ENCODE measurements around the gene XPO5. TPM values are rescaled to one million over a fixed set of nuclear protein-coding genes. Genes with fewer than 3 reads are reported as not detected.

Gene XPO5
- total RNA-seq, 2 donors from 2014 or later = 70.8 to 74.3 TPM

- Mint-ChIP-seq H3K27ac (peak overlapping the region; percentile 91), H3K27me3 (ENCODE audit: insufficient read depth) (no peaks in the 10 kb centered on the region), H3K36me3 (ENCODE audit: low read depth) (peaks cover 9% of the 10 kb centered on the region), H3K4me3 (peak overlapping the region; percentile 83), H3K9me3 (no peaks in the 10 kb centered on the region), H3K4me1 (peaks cover 24% of the 10 kb centered on the region)
- peaks cover 11% of the 10 kb centered on the region for H3K36me3 ChIP-seq (ENCODE audit: control insufficient read depth, insufficient read depth, low read length)
- no peak for TF ChIP-seq CTCF (conservative IDR thresholded peaks at IDR 0.05)
- H3K4me1 ChIP-seq (ENCODE audit: control insufficient read depth, insufficient read depth, low read length) = peaks cover 5% of the 10 kb centered on the region
- no peak overlapping the region for H3K27ac ChIP-seq (ENCODE audit: low read depth, low read length)
- H3K27me3 ChIP-seq (ENCODE audit: control insufficient read depth, insufficient read depth, low read length, poor library complexity, severe bottlenecking) = no peaks in the 10 kb centered on the region
- peak; percentile 17 for DNase-seq
- WGBS, 2 experiments (ENCODE audit: insufficient coverage in 1 of 2, insufficient read length in 1 of 2) = 77 to 86% methylated on average over 2 of the region's 2 CpGs
- H3K9ac ChIP-seq (ENCODE audit: extremely low read depth, low read length, poor library complexity, severe bottlenecking) = no peak overlapping the region
- no peaks in the 10 kb centered on the region for H3K9me3 ChIP-seq (ENCODE audit: control insufficient read depth, low read length)
- H3K4me3 ChIP-seq (ENCODE audit: low read length) = peak overlapping the region; percentile 88
These were observed 99.1 kb downstream of the XPO5 start for GRCh38 chr6:43476746-43477145.

GRCh38 chr6:43475516-43475915 is 100.3 kb downstream of the XPO5 start:
- Histone ChIP-seq H3K4me1 (ENCODE audit: control insufficient read depth, insufficient read depth, low read length) (peaks cover 5% of the 10 kb centered on the region), H3K4me3 (ENCODE audit: low read length) (no peak overlapping the region), H3K27ac (ENCODE audit: low read depth, low read length) (no peak overlapping the region), H3K36me3 (ENCODE audit: control insufficient read depth, insufficient read depth, low read length) (peaks cover 5% of the 10 kb centered on the region), H3K27me3 (ENCODE audit: control insufficient read depth, insufficient read depth, low read length, poor library complexity, severe bottlenecking) (no peaks in the 10 kb centered on the region), H3K9ac (ENCODE audit: extremely low read depth, low read length, poor library complexity, severe bottlenecking) (no peak overlapping the region), H3K9me3 (ENCODE audit: control insufficient read depth, low read length) (no peaks in the 10 kb centered on the region)
- Mint-ChIP-seq H3K36me3 (ENCODE audit: low read depth) (peaks cover 9% of the 10 kb centered on the region), H3K27ac (no peak overlapping the region), H3K4me1 (peaks cover 22% of the 10 kb centered on the region), H3K4me3 (no peak overlapping the region), H3K27me3 (ENCODE audit: insufficient read depth) (peaks cover 3% of the 10 kb centered on the region), H3K9me3 (no peaks in the 10 kb centered on the region)
- TF ChIP-seq CTCF (conservative IDR thresholded peaks at IDR 0.05) = no peak
- 86 to 90% methylated on average over 6 of the region's 6 CpGs for WGBS, 2 experiments (ENCODE audit: insufficient coverage in 1 of 2, insufficient read length in 1 of 2)
- peak; percentile 25 for DNase-seq

- Mint-ChIP-seq H3K4me1 (peaks cover 15% of the 10 kb centered on the region), H3K4me3 (no peak overlapping the region), H3K9me3 (no peaks in the 10 kb centered on the region), H3K36me3 (ENCODE audit: low read depth) (no peaks in the 10 kb centered on the region), H3K27ac (no peak overlapping the region), H3K27me3 (ENCODE audit: insufficient read depth) (peaks cover 3% of the 10 kb centered on the region)
- WGBS, 2 experiments (ENCODE audit: insufficient coverage in 1 of 2, insufficient read length in 1 of 2) = 98 to 100% methylated on average over 4 of the region's 4 CpGs
- Histone ChIP-seq H3K4me1 (ENCODE audit: control insufficient read depth, insufficient read depth, low read length) (peaks cover 9% of the 10 kb centered on the region), H3K9ac (ENCODE audit: extremely low read depth, low read length, poor library complexity, severe bottlenecking) (no peak overlapping the region), H3K9me3 (ENCODE audit: control insufficient read depth, low read length) (no peaks in the 10 kb centered on the region), H3K27ac (ENCODE audit: low read depth, low read length) (no peak overlapping the region), H3K4me3 (ENCODE audit: low read length) (no peak overlapping the region), H3K36me3 (ENCODE audit: control insufficient read depth, insufficient read depth, low read length) (no peaks in the 10 kb centered on the region), H3K27me3 (ENCODE audit: control insufficient read depth, insufficient read depth, low read length, poor library complexity, severe bottlenecking) (no peaks in the 10 kb centered on the region)
- no peak for DNase-seq
- no peak for TF ChIP-seq CTCF (conservative IDR thresholded peaks at IDR 0.05)
These were observed 103.3 kb downstream of the XPO5 start for GRCh38 chr6:43472515-43472914.

Other genes starting within 250 kb of the XPO5 start
- 10 to 100 TPM; 21.3 to 26.4 TPM for gene ZNF318, start 206.4 kb downstream of the XPO5 start, total RNA-seq
- gene ABCC10, start 148.5 kb downstream of the XPO5 start, total RNA-seq = 10 to 100 TPM; 34.1 to 44.8 TPM
- gene DLK2, start 120.5 kb downstream of the XPO5 start, total RNA-seq = not detected
- gene TJAP1, start 98.5 kb downstream of the XPO5 start, total RNA-seq = 10 to 100 TPM; 44.3 to 50.2 TPM
- under 1 TPM; 0.46 to 0.64 TPM for gene LRRC73, start 65.7 kb downstream of the XPO5 start, total RNA-seq
- 100 to 1,000 TPM in 1 of 2 donors, 10 to 100 TPM in 1; 87.7 to 103 TPM for gene YIPF3, start 59.1 kb downstream of the XPO5 start, total RNA-seq
- 10 to 100 TPM; 37.6 to 44.2 TPM for gene POLR1C, start 58.9 kb downstream of the XPO5 start, total RNA-seq
- 10 to 100 TPM; 11.2 to 18.8 TPM for gene POLH, start 147 bp upstream of the XPO5 start, total RNA-seq
- gene GTPBP2, start 53.2 kb upstream of the XPO5 start, total RNA-seq = 10 to 100 TPM; 87.9 to 90.6 TPM
- 10 to 100 TPM; 32.7 to 41.5 TPM for gene MAD2L1BP, start 59.8 kb upstream of the XPO5 start, total RNA-seq
- gene RSPH9, start 69.0 kb upstream of the XPO5 start, total RNA-seq = under 1 TPM; 0.44 to 0.64 TPM
- gene MRPS18A, start 111.8 kb upstream of the XPO5 start, total RNA-seq = 10 to 100 TPM; 53.6 to 58.8 TPM
- 100 to 1,000 TPM; 163 to 254 TPM for gene VEGFA, start 194.2 kb upstream of the XPO5 start, total RNA-seq